ENCODE results near the gene CES2. TPM values are rescaled to one million over a fixed set of nuclear protein-coding genes. Genes with fewer than 3 reads are reported as not detected.
"Not testable (repeated sequence)": the region's sequence is repeated elsewhere in the genome, so short reads cannot be mapped to it uniquely, and the experiment has no call there.

The CES2 gene
- total RNA-seq, 2 experiments from 2014 or later, result 45.4 to 46.4 TPM

GRCh38 chr16:66948134-66948836 is 13.0 kb downstream of the CES2 start:
- POLR2A ChIA-PET, result interaction anchor here (0.6 to 1.1 kb wide), 2 partner anchors 13 to 80 kb away, joined by 3 read pairs; partner anchors contain the start of gene CES3
- ATAC-seq (ENCODE audit: low read depth), result peak; percentile 24
- H3K27ac Mint-ChIP-seq, result no peak overlapping the region

GRCh38 chr16:66948837-66949225 is 13.5 kb downstream of the CES2 start:
- DNase-seq (no peak), ATAC-seq (ENCODE audit: low read depth) (no peak)
- H3K4me3 Mint-ChIP-seq, result peak overlapping the region; percentile 92
- POLR2A ChIA-PET, result interaction anchor here (0.6 to 1.1 kb wide), 2 partner anchors 12 to 79 kb away, joined by 3 read pairs; partner anchors contain the start of gene CES3
- peaks cover 45% of the 10 kb centered on the region for H3K27me3 Mint-ChIP-seq
- peaks cover 9% of the 10 kb centered on the region for H3K4me1 Mint-ChIP-seq
- H3K9me3 Mint-ChIP-seq, result peaks cover 3% of the 10 kb centered on the region
- H3K27ac Mint-ChIP-seq, result no peak overlapping the region
- peaks cover 2% of the 10 kb centered on the region for H3K36me3 Mint-ChIP-seq

More at GRCh38 chr16:66948134-66948836, 13.0 kb downstream of the CES2 start:
- H3K4me3 Mint-ChIP-seq, result peak overlapping the region; percentile 92
- peaks cover 3% of the 10 kb centered on the region for H3K9me3 Mint-ChIP-seq
- peaks cover 9% of the 10 kb centered on the region for H3K4me1 Mint-ChIP-seq
- H3K27me3 Mint-ChIP-seq, result peaks cover 44% of the 10 kb centered on the region
- peaks cover 2% of the 10 kb centered on the region for H3K36me3 Mint-ChIP-seq
- DNase-seq, result peak; percentile 47

GRCh38 chr16:66949472-66949871 is 14.2 kb downstream of the CES2 start:
- ATAC-seq (ENCODE audit: low read depth) (no peak), DNase-seq (no peak)
- H3K4me1 Mint-ChIP-seq, result peaks cover 9% of the 10 kb centered on the region
- peaks cover 3% of the 10 kb centered on the region for H3K9me3 Mint-ChIP-seq
- H3K36me3 Mint-ChIP-seq, result no peaks in the 10 kb centered on the region
- POLR2A ChIA-PET, result interaction anchor here (1.1 kb wide), 1 partner anchor 12 kb away, joined by 3 read pairs; the partner anchor contains the start of gene CES3
- peaks cover 48% of the 10 kb centered on the region for H3K27me3 Mint-ChIP-seq
- H3K27ac Mint-ChIP-seq, result no peak overlapping the region
- no peak overlapping the region for H3K4me3 Mint-ChIP-seq

GRCh38 chr16:66950437-66950836 is 15.1 kb downstream of the CES2 start:
- ATAC-seq (ENCODE audit: low read depth) (no peak), DNase-seq (no peak)
- Mint-ChIP-seq H3K4me1 (peaks cover 9% of the 10 kb centered on the region), H3K27me3 (peaks cover 48% of the 10 kb centered on the region), H3K27ac (no peak overlapping the region), H3K4me3 (no peak overlapping the region), H3K36me3 (no peaks in the 10 kb centered on the region), H3K9me3 (peaks cover 3% of the 10 kb centered on the region)
- POLR2A ChIA-PET, result interaction anchor here (0.5 to 0.7 kb wide), 2 partner anchors 132 to 200 kb away, joined by 3 to 4 read pairs; no protein-coding TSS in a partner anchor

- Mint-ChIP-seq H3K4me1 (peaks cover 9% of the 10 kb centered on the region), H3K9me3 (peaks cover 3% of the 10 kb centered on the region), H3K27me3 (peaks cover 48% of the 10 kb centered on the region), H3K4me3 (no peak overlapping the region), H3K27ac (no peak overlapping the region), H3K36me3 (no peaks in the 10 kb centered on the region)
- POLR2A ChIA-PET, result no interaction called here
- no peak for ATAC-seq (ENCODE audit: low read depth)
- no peak for DNase-seq
Measured at GRCh38 chr16:66950971-66951790, 15.9 kb downstream of the CES2 start.

GRCh38 chr16:66952430-66953110 is 17.3 kb downstream of the CES2 start:
- H3K9me3 Mint-ChIP-seq, result peaks cover 3% of the 10 kb centered on the region
- H3K36me3 Mint-ChIP-seq, result no peaks in the 10 kb centered on the region
- ATAC-seq (ENCODE audit: low read depth), result no peak
- peaks cover 6% of the 10 kb centered on the region for H3K4me1 Mint-ChIP-seq
- POLR2A ChIA-PET, result interaction anchor here (0.6 to 1.5 kb wide), 2 partner anchors 75 to 201 kb away, joined by 3 read pairs; no protein-coding TSS in a partner anchor
- no peak for DNase-seq
- no peak overlapping the region for H3K27ac Mint-ChIP-seq
- no peak overlapping the region for H3K4me3 Mint-ChIP-seq
- H3K27me3 Mint-ChIP-seq, result peaks cover 48% of the 10 kb centered on the region

GRCh38 chr16:66953462-66954096 is 18.3 kb downstream of the CES2 start:
- POLR2A ChIA-PET, result interaction anchor here (1.5 kb wide), 1 partner anchor 74 kb away, joined by 3 read pairs; no protein-coding TSS in a partner anchor

GRCh38 chr16:66954097-66954659 is 18.9 kb downstream of the CES2 start:
- Mint-ChIP-seq H3K27me3 (peaks cover 36% of the 10 kb centered on the region), H3K27ac (no peak overlapping the region), H3K4me3 (no peak overlapping the region), H3K9me3 (peaks cover 3% of the 10 kb centered on the region), H3K4me1 (peaks cover 11% of the 10 kb centered on the region), H3K36me3 (no peaks in the 10 kb centered on the region)
- POLR2A ChIA-PET, result interaction anchor here (1.5 kb wide), 1 partner anchor 73 kb away, joined by 3 read pairs; no protein-coding TSS in a partner anchor
- DNase-seq, result peak; percentile 81
- ATAC-seq (ENCODE audit: low read depth), result peak; percentile 86

More at GRCh38 chr16:66953462-66954096, 18.3 kb downstream of the CES2 start:
- Mint-ChIP-seq H3K9me3 (peaks cover 3% of the 10 kb centered on the region), H3K36me3 (no peaks in the 10 kb centered on the region), H3K4me1 (peaks cover 6% of the 10 kb centered on the region), H3K27ac (no peak overlapping the region), H3K27me3 (peaks cover 42% of the 10 kb centered on the region), H3K4me3 (no peak overlapping the region)
- no peak for DNase-seq
- no peak for ATAC-seq (ENCODE audit: low read depth)

- not testable (repeated sequence) for H3K36me3 Mint-ChIP-seq; H3K9me3 Mint-ChIP-seq; ATAC-seq (ENCODE audit: low read depth); H3K27ac Mint-ChIP-seq; DNase-seq; H3K4me3 Mint-ChIP-seq
- POLR2A ChIA-PET, result interaction anchor here (0.8 kb wide), 1 partner anchor 58 kb away, joined by 3 read pairs; no protein-coding TSS in a partner anchor
- H3K27me3 Mint-ChIP-seq, result peaks cover 24% of the 10 kb centered on the region
- peaks cover 15% of the 10 kb centered on the region for H3K4me1 Mint-ChIP-seq
Measured at GRCh38 chr16:66955363-66956153, 20.2 kb downstream of the CES2 start.

- not testable (repeated sequence) for H3K27ac Mint-ChIP-seq; H3K4me3 Mint-ChIP-seq; ATAC-seq (ENCODE audit: low read depth); H3K36me3 Mint-ChIP-seq; H3K9me3 Mint-ChIP-seq; DNase-seq
- H3K4me1 Mint-ChIP-seq, result peaks cover 19% of the 10 kb centered on the region
- POLR2A ChIA-PET, result interaction anchor here (0.8 kb wide), 1 partner anchor 58 kb away, joined by 3 read pairs; no protein-coding TSS in a partner anchor
- H3K27me3 Mint-ChIP-seq, result peaks cover 20% of the 10 kb centered on the region
Measured at GRCh38 chr16:66956154-66956457, 20.8 kb downstream of the CES2 start.

- Mint-ChIP-seq H3K27ac (no peak overlapping the region), H3K4me3 (no peak overlapping the region), H3K9me3 (no peaks in the 10 kb centered on the region), H3K4me1 (peaks cover 28% of the 10 kb centered on the region), H3K27me3 (peaks cover under 1% of the 10 kb centered on the region), H3K36me3 (no peaks in the 10 kb centered on the region)
- DNase-seq (no peak), ATAC-seq (ENCODE audit: low read depth) (no peak)
- POLR2A ChIA-PET, result interaction anchor here (1.0 kb wide), 1 partner anchor 55 kb away, joined by 3 read pairs; no protein-coding TSS in a partner anchor
Measured at GRCh38 chr16:66958857-66959703, 23.8 kb downstream of the CES2 start.

Measured in activated naive CD8-positive, alpha-beta T cell treated with anti-CD3 and anti-CD28 coated beads, Interleukin-2, amount 10 ng/mL, durations not matched to agents 7 days and 5 days (primary cell).